Small intestine (tissue), 7 donors: ENCODE data around the gene KIAA0825. TPM values are rescaled to one million over a fixed set of nuclear protein-coding genes. Genes with fewer than 3 reads are reported as not detected.
"Not testable (repeated sequence)": the region's sequence is repeated elsewhere in the genome, so short reads cannot be mapped to it uniquely, and the experiment has no call there.

Experiments used
- DNase-seq, 2 donors: peaks; one replicate each; pipeline versions ENCODE4 v3.0.0 to v3.0.0-alpha.2; 2013
- FAIRE-seq: peaks from 2 replicates; lab custom pipeline; 2012; peaks lifted over from hg19 to GRCh38; lab: Jason Lieb, UNC
- H3K27ac ChIP-seq, 3 donors: one replicate each; pipeline ENCODE4 v1.5.1; 2013; ENCODE audit warnings: low read length in 2 of 3, mild to moderate bottlenecking in 2 of 3, control low read depth in 1 of 3, inconsistent platforms in 1 of 3, low read depth in 1 of 3, moderate library complexity in 1 of 3
- H3K27me3 ChIP-seq, 3 donors: one replicate each; pipeline ENCODE4 v1.6.1; 2013; ENCODE audit warnings: low read length in 3 of 3, inconsistent platforms in 1 of 3; ENCODE audit not compliant: control insufficient read depth in 3 of 3, insufficient read depth in 3 of 3
- H3K36me3 ChIP-seq, 3 donors: one replicate each; pipeline ENCODE4 v1.6.1; 2013; ENCODE audit warnings: low read length in 3 of 3, inconsistent platforms in 1 of 3, low read depth in 1 of 3, mild to moderate bottlenecking in 1 of 3, moderate library complexity in 1 of 3; ENCODE audit not compliant: control insufficient read depth in 3 of 3, insufficient read depth in 2 of 3
- H3K4me1 ChIP-seq, 3 donors: one replicate each; pipeline ENCODE4 v1.6.1; 2013; ENCODE audit warnings: low read length in 2 of 3, inconsistent platforms in 1 of 3, low read depth in 1 of 3, mild to moderate bottlenecking in 1 of 3, moderate library complexity in 1 of 3; ENCODE audit not compliant: control insufficient read depth in 3 of 3, insufficient read depth in 2 of 3
- H3K4me3 ChIP-seq, 3 donors: one replicate each; pipeline ENCODE4 v1.5.1; 2013; ENCODE audit warnings: low read length in 3 of 3, control low read depth in 1 of 3, inconsistent platforms in 1 of 3, low read depth in 1 of 3, mild to moderate bottlenecking in 1 of 3, moderate library complexity in 1 of 3
- H3K9me3 ChIP-seq, 2 donors: one replicate each; pipeline ENCODE4 v1.6.1; 2013; ENCODE audit warnings: low read depth in 1 of 2, low read length in 1 of 2; ENCODE audit not compliant: control insufficient read depth in 2 of 2, insufficient read depth in 1 of 2
- WGBS, 3 donors: extraction: QIAGEN DNeasy Blood & Tissue Kit; methylation state at CpG; one replicate each; pipeline ENCODE4 v1.1.7; 2013; 5-methylcytosine and 5-hydroxymethylcytosine counted together
- polyA plus RNA-seq, 4 donors: library from polyadenylated mRNA; stranded (reverse) in 3 of 4; unstranded in 1 of 4; fragments of 200-250 nt in 3 of 4; fragments of 120-200 nt in 1 of 4; gene quantifications; one replicate each; pipeline versions ENCODE4 v1.2.1 to v1.2.3, GENCODE V29; 2013
- donor health status: healthy with polysubstance abuse.
- donor health status: control.
- donor health status: control.
- donor health status: Bipolar disorder and iron deficiency.
- donor health status: healthy.

Gene KIAA0825
- polyA plus RNA-seq, 4 donors = 0.51 to 2.6 (median 0.61) TPM

GRCh38 chr5:94180761-94181160 lies 437.6 kb downstream of the KIAA0825 start:
- Histone ChIP-seq H3K9me3 (no peaks in the 10 kb centered on the region), H3K27me3 (no peaks in the 10 kb centered on the region), H3K27ac (no peak overlapping the region), H3K4me1 (no peaks in the 10 kb centered on the region), H3K4me3 (no peak overlapping the region), H3K36me3 (no peaks in the 10 kb centered on the region)
- DNase-seq = no peak
- no peak for FAIRE-seq

DNA sequence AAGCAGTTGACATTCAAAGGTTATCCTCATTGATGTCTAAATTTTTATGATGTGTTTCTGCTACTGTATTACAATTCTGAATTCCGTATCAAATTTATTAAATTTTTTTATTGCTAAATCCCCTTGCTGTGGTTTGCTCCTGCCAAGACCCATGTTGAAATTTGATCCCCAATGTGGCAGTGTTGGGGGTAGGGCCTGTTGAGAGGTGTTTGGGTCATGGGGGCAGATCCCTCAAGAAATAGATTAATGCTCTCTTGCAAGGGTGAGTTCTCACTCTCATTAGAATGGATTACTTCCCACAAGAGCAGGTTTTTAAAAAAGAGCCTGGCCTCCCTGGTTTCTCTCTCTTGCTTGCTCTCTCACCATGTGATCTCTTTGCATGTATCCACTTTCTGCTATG lies 442.5 kb downstream of the KIAA0825 start:
- Histone ChIP-seq H3K4me1 (no peaks in the 10 kb centered on the region), H3K27me3 (no peaks in the 10 kb centered on the region), H3K27ac (no peak overlapping the region), H3K36me3 (no peaks in the 10 kb centered on the region), H3K9me3 (no peaks in the 10 kb centered on the region), H3K4me3 (no peak overlapping the region)
- no peak for FAIRE-seq
- DNase-seq = no peak
- WGBS, 3 donors = 94 to 98% (median 94%) methylated on average over 1 of the region's 1 CpG

DNA sequence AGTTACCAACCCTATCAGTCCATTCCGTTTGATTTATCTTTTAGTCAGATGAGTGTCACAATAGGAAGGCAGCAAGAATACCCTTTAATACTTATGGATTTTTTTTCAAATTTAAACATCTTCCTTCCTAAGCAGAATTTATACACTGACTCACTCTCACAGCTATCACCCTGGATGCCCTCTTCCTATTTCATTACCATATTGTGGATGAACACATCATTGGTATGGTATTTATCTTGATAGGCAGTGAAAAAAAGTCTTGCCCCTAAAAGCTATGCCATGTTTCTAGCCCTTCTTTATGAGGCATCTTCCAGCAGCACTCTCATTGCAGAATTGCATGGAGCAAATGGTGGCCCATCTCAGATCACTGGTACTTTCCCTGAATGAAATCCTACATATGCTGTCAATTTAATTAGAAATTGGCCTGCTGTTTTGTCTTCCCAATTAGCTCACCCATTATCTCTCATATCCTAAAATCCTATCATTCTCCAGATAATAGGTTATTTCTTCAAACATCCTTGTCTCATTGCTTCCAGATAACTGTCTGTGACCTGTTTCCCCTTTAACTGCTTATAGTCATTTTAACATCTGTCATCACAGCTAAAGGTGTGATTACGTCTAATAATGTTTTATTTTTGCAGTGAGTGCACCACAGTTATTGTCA lies 443.5 kb downstream of the KIAA0825 start:
- Histone ChIP-seq H3K27ac (no peak overlapping the region), H3K4me1 (no peaks in the 10 kb centered on the region), H3K9me3 (no peaks in the 10 kb centered on the region), H3K27me3 (no peaks in the 10 kb centered on the region), H3K4me3 (no peak overlapping the region), H3K36me3 (no peaks in the 10 kb centered on the region)
- FAIRE-seq (no peak), DNase-seq (no peak)
- WGBS, 3 donors = 81 to 92% (median 85%) methylated on average over 2 of the region's 2 CpGs

DNA sequence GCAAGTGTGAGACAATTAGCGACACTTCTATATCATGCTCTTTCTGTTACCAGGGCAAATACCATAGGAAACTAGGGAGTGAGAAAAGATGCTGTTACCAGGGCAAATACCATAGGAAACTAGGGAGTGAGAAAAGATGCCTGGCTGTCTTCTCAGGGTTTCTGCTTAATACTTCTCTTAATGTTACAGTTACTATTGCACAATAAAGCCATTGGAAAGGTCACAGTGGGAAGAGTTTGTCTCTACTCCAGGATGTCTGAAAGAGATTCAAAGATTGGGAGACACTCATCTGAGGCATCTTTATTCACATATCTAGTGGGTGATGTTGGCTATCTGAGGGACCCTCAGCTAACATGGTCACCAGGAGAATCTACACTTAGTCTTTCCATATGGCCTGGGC lies 445.3 kb downstream of the KIAA0825 start:
- H3K9me3 ChIP-seq = no peaks in the 10 kb centered on the region
- H3K36me3 ChIP-seq = no peaks in the 10 kb centered on the region
- no peak for FAIRE-seq
- H3K27me3 ChIP-seq = no peaks in the 10 kb centered on the region
- H3K27ac ChIP-seq = no peak overlapping the region
- no peaks in the 10 kb centered on the region for H3K4me1 ChIP-seq
- WGBS, 3 donors = 93 to 98% (median 94%) methylated on average over 1 of the region's 1 CpG
- DNase-seq = no peak
- H3K4me3 ChIP-seq = no peak overlapping the region

GRCh38 chr5:94171070-94171469 lies 447.3 kb downstream of the KIAA0825 start:
- H3K27me3 ChIP-seq, H3K4me3 ChIP-seq, H3K27ac ChIP-seq, FAIRE-seq, DNase-seq, H3K9me3 ChIP-seq, H3K36me3 ChIP-seq, H3K4me1 ChIP-seq: not testable (repeated sequence)
- 81 to 94% (median 83%) methylated on average over 3 of the region's 3 CpGs for WGBS, 3 donors

DNA sequence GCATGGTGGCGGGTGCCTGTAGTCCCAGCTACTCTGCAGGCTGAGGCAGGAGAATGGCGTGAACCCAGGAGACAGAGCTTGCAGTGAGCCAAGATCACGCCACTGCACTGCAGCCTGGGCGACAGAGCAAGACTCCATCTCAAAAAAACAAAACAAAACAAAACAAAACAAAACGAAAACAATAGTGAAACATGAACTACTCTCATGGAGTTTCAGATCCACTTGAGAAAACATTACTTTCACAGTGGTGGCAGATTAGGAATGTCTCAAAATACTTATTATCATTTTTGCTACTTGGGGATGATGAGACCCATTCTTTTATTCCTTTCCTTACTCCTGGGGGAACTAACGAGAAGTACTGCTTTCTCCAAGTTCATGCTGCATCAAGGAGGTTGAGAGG lies 448.2 kb downstream of the KIAA0825 start:
- WGBS, 3 donors = 79 to 89% (median 83%) methylated on average over 6 of the region's 6 CpGs
- not testable (repeated sequence) for H3K36me3 ChIP-seq, FAIRE-seq, H3K4me1 ChIP-seq, H3K9me3 ChIP-seq, H3K27ac ChIP-seq, H3K27me3 ChIP-seq, DNase-seq, H3K4me3 ChIP-seq

GRCh38 chr5:94168151-94168550 lies 450.3 kb downstream of the KIAA0825 start:
- WGBS, 3 donors = 81 to 88% (median 84%) methylated on average over 2 of the region's 2 CpGs
- no peak overlapping the region for H3K27ac ChIP-seq
- peaks cover 0 to 4% of the 10 kb centered on the region in 2 donors for H3K9me3 ChIP-seq
- H3K4me1 ChIP-seq = no peaks in the 10 kb centered on the region
- FAIRE-seq (no peak), DNase-seq (no peak)
- no peak overlapping the region for H3K4me3 ChIP-seq
- H3K36me3 ChIP-seq = no peaks in the 10 kb centered on the region
- no peaks in the 10 kb centered on the region for H3K27me3 ChIP-seq

- DNase-seq = no peak
- WGBS, 3 donors = 57 to 68% (median 65%) methylated on average over 1 of the region's 1 CpG
- H3K27me3 ChIP-seq = no peaks in the 10 kb centered on the region
- H3K36me3 ChIP-seq = no peaks in the 10 kb centered on the region
- no peak overlapping the region for H3K27ac ChIP-seq
- H3K4me1 ChIP-seq = no peaks in the 10 kb centered on the region
- H3K9me3 ChIP-seq = peaks cover 0 to 4% of the 10 kb centered on the region in 2 donors
- H3K4me3 ChIP-seq = no peak overlapping the region
- no peak for FAIRE-seq
These were observed 456.6 kb downstream of the KIAA0825 start for GRCh38 chr5:94161801-94162200.

GRCh38 chr5:94159144-94159543 lies 459.3 kb downstream of the KIAA0825 start:
- H3K9me3 ChIP-seq = no peaks in the 10 kb centered on the region
- FAIRE-seq (no peak), DNase-seq (no peak)
- H3K27me3 ChIP-seq = no peaks in the 10 kb centered on the region
- 72 to 85% (median 78%) methylated on average over 4 of the region's 4 CpGs for WGBS, 3 donors
- no peak overlapping the region for H3K27ac ChIP-seq
- H3K36me3 ChIP-seq = no peaks in the 10 kb centered on the region
- no peaks in the 10 kb centered on the region for H3K4me1 ChIP-seq
- H3K4me3 ChIP-seq = no peak overlapping the region
